Measurements from ENCODE around the gene GSTM2. TPM values are rescaled to one million over a fixed set of nuclear protein-coding genes. Genes with fewer than 3 reads are reported as not detected.
A peak's percentile ranks its signal among the peaks of the same experiment; 100 is the strongest.

Gene GSTM2
- total and polyA plus RNA-seq, 2 donors (not counting 3 experiments of a cell fraction or from before 2014, with no cell fraction given), result 21.5 to 23.6 TPM

DNA sequence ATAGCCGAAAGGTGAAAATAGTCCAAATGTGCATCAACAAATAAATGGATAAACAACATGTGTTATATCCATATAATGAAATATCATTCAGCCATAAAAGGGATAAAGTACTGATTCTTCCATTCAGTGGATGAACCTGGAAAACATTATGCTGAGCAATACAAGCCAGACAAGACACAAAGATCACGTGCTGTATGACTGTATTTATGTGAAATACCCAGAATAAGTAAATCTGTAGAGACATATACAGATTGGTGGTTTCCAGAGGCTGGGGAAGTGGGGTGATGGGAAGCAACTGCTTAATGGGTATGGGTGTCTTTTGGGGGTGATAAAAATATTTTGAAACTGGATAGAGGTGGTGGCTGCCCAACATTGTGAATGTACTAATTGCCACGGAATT lies 25.2 kb upstream of the GSTM2 start:
- BruUV-seq (replicated peaks), result no TSS peak
- H3K9ac ChIP-seq (replicated peaks; ENCODE audit: extremely low read depth, insufficient read depth, low read length), result no peak overlapping the region
- no peak overlapping the region for H3K27ac ChIP-seq (ENCODE audit: insufficient read depth, low read depth, low read length)
- no peak for DNase-seq (ENCODE audit: low read depth, low spot score)
- CTCF ChIA-PET, result interaction anchor here (0.7 to 2.2 kb wide), 3 partner anchors 129 to 134 kb away, joined by 3 to 11 read pairs (median 10); no protein-coding TSS in a partner anchor
- TF ChIP-seq FOS (IDR thresholded peaks at IDR 0.05; ENCODE audit: borderline replicate concordance, insufficient read depth, low read length), result no peak
- H3K4me2 ChIP-seq (ENCODE audit: insufficient read depth, low read length), result no peak overlapping the region
- H3K9me3 ChIP-seq (replicated peaks; ENCODE audit: control insufficient read depth, insufficient read depth, low read length), result no peaks in the 10 kb centered on the region
- intact Hi-C loops (cut with micrococcal nuclease), result loop anchor here (1.0 to 5.0 kb wide), 3 partner anchors 131 to 342 kb away; partner anchors contain the start of gene AHCYL1
- no peaks in the 10 kb centered on the region for H3K9me1 ChIP-seq (replicated peaks; ENCODE audit: control insufficient read depth, extremely low read depth, insufficient read depth, low read length)
- FAIRE-seq, result no peak
- H3K4me3 ChIP-seq (replicated peaks in 1 of 3; ENCODE audit: insufficient read depth in 1 of 3, low read depth in 1 of 3, low read length in 3 of 3), result no peak overlapping the region
- H3K27me3 ChIP-seq (ENCODE audit: control insufficient read depth in 2 of 2, insufficient read depth in 2 of 2, low read length in 2 of 2), result no peaks in the 10 kb centered on the region
- POLR2A ChIA-PET, result no interaction called here
- H4K20me1 ChIP-seq (replicated peaks; ENCODE audit: control insufficient read depth, extremely low read depth, insufficient read depth, low read length), result no peaks in the 10 kb centered on the region
- dilution Hi-C loops (cut with MboI; ENCODE audit: extremely low pct_ligation_motif_present, low sequenced_read_pairs), result no loop called here
- H3K4me1 ChIP-seq (ENCODE audit: control insufficient read depth, extremely low read depth, insufficient read depth, low read length), result no peaks in the 10 kb centered on the region
- H3K79me2 ChIP-seq (ENCODE audit: control insufficient read depth, insufficient read depth, low read length), result no peaks in the 10 kb centered on the region
- no peaks in the 10 kb centered on the region for H3K36me3 ChIP-seq (ENCODE audit: control insufficient read depth in 2 of 2, extremely low read depth in 1 of 2, insufficient read depth in 2 of 2, low read length in 2 of 2)
- H2AFZ ChIP-seq (ENCODE audit: low read depth, low read length), result no peak overlapping the region

DNA sequence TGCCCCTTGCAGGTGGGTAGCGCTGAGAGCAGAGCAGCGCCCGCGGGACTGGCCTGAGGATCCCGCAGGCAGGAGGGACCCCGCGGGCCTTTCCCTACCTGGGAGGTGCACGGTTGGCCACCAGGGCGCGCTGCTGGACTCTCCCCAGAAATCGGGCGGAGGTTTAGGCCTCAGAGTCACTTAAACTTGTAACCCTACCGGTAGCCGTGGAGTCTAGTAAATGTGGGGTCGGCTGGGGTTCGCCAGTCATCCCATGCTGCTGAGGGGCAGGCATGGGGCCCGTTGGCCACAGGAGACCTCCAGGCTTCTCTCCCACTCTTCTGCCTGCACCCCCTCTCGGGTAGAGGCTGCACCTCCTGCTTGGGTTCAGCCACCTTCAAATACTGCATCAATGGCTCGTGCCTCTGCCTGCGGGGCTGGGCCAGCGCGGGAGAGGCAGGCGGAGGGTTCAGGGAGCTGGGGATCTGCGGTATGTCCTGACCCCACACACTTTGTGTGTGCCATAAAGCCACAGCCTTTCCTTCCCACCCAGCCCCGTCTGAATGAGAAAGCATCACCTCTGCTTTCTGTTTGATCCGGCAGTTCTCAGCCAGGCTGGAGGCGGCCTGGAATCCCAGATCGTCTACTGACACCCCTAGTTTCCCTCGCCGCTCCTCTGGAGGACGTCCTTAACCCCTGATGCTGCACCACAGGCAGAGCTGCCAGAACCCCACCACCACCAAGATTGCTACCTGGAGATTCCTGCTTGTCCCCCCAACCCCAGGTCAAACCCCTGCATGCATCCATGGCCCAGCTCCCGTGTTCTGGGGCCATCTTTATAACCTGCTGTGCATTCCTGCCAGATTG lies 24.2 kb upstream of the GSTM2 start:
- ChIA-PET CTCF (interaction anchor here (0.7 to 2.2 kb wide), 7 partner anchors 60 to 341 kb away, joined by 3 to 17 read pairs (median 5); partner anchors contain the start of gene AHCYL1), POLR2A (no interaction called here)
- peak; percentile 63 for DNase-seq (ENCODE audit: low read depth, low spot score)
- no peaks in the 10 kb centered on the region for H3K9me3 ChIP-seq (replicated peaks; ENCODE audit: control insufficient read depth, insufficient read depth, low read length)
- BruUV-seq (replicated peaks), result no TSS peak
- TF ChIP-seq, protein P1, sequence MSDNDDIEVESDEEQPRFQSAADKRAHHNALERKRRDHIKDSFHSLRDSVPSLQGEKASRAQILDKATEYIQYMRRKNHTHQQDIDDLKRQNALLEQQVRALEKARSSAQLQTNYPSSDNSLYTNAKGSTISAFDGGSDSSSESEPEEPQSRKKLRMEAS (IDR thresholded peaks at IDR 0.05; ENCODE audit: insufficient read depth, insufficient read length), result no peak
- TF ChIP-seq, protein P2, sequence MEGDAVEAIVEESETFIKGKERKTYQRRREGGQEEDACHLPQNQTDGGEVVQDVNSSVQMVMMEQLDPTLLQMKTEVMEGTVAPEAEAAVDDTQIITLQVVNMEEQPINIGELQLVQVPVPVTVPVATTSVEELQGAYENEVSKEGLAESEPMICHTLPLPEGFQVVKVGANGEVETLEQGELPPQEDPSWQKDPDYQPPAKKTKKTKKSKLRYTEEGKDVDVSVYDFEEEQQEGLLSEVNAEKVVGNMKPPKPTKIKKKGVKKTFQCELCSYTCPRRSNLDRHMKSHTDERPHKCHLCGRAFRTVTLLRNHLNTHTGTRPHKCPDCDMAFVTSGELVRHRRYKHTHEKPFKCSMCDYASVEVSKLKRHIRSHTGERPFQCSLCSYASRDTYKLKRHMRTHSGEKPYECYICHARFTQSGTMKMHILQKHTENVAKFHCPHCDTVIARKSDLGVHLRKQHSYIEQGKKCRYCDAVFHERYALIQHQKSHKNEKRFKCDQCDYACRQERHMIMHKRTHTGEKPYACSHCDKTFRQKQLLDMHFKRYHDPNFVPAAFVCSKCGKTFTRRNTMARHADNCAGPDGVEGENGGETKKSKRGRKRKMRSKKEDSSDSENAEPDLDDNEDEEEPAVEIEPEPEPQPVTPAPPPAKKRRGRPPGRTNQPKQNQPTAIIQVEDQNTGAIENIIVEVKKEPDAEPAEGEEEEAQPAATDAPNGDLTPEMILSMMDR (IDR thresholded peaks at IDR 0.05; ENCODE audit: extremely low read depth in 1 of 2, insufficient read depth in 1 of 2, low read depth in 1 of 2, low read length in 2 of 2), result peak; percentile 86 to 97
- H3K27ac ChIP-seq (ENCODE audit: insufficient read depth, low read depth, low read length), result no peak overlapping the region
- no peak overlapping the region for H3K4me2 ChIP-seq (ENCODE audit: insufficient read depth, low read length)
- no peaks in the 10 kb centered on the region for H3K36me3 ChIP-seq (ENCODE audit: control insufficient read depth in 2 of 2, extremely low read depth in 1 of 2, insufficient read depth in 2 of 2, low read length in 2 of 2)
- H4K20me1 ChIP-seq (replicated peaks; ENCODE audit: control insufficient read depth, extremely low read depth, insufficient read depth, low read length), result no peaks in the 10 kb centered on the region
- no peaks in the 10 kb centered on the region for H3K79me2 ChIP-seq (ENCODE audit: control insufficient read depth, insufficient read depth, low read length)
- peak overlapping the region; percentile 88 for H2AFZ ChIP-seq (ENCODE audit: low read depth, low read length)
- intact Hi-C loops (cut with micrococcal nuclease), result loop anchor here (1.0 to 5.0 kb wide), 3 partner anchors 130 to 341 kb away; partner anchors contain the start of gene AHCYL1
- no peak overlapping the region for H3K9ac ChIP-seq (replicated peaks; ENCODE audit: extremely low read depth, insufficient read depth, low read length)
- no peaks in the 10 kb centered on the region for H3K4me1 ChIP-seq (ENCODE audit: control insufficient read depth, extremely low read depth, insufficient read depth, low read length)
- dilution Hi-C loops (cut with MboI; ENCODE audit: extremely low pct_ligation_motif_present, low sequenced_read_pairs), result no loop called here
- H3K4me3 ChIP-seq (replicated peaks in 1 of 3; ENCODE audit: insufficient read depth in 1 of 3, low read depth in 1 of 3, low read length in 3 of 3), result no peak overlapping the region
- no peaks in the 10 kb centered on the region for H3K9me1 ChIP-seq (replicated peaks; ENCODE audit: control insufficient read depth, extremely low read depth, insufficient read depth, low read length)
- FAIRE-seq, result peak; percentile 89
- H3K27me3 ChIP-seq (ENCODE audit: control insufficient read depth in 2 of 2, insufficient read depth in 2 of 2, low read length in 2 of 2), result no peaks in the 10 kb centered on the region
